NCI-H510A treated with DMSO at 0.1 percent for 48 hours (cell line): Measurements from ENCODE around the gene HNRNPL.
A peak's percentile ranks its signal among the peaks of the same experiment; 100 is the strongest.
"Not testable (repeated sequence)": the region's sequence is repeated elsewhere in the genome, so short reads cannot be mapped to it uniquely, and the experiment has no call there.

Source experiments
- DNase-seq: peaks from one replicate; lab custom pipeline; 2025; lab: John Stamatoyannopoulos, UW

The HNRNPL gene

GRCh38 chr19:38869836-38870607 is 20.2 kb upstream of the HNRNPL start:
- no peak for DNase-seq

GRCh38 chr19:38869160-38869835 is 19.5 kb upstream of the HNRNPL start:
- no peak for DNase-seq

DNA sequence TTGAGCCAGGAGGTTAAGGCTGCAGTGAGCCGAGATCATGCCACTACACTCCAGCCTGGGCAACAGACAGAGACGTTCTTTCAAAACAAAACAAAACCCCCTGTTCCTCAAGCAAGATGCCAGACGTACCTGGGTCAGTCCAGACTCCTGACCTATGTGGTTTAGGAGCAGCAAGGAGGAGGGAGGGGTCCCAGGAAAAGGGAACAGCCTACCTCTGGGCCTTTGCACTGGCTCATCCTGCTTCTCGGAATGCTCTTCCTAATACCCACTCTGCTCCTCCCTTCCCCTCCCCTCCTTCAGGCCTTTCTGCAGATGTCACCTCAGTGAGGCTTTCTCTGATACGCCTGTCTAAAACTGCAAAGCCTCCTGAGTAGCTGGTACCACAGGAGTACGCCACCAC is 18.8 kb upstream of the HNRNPL start:
- no peak for DNase-seq

DNA sequence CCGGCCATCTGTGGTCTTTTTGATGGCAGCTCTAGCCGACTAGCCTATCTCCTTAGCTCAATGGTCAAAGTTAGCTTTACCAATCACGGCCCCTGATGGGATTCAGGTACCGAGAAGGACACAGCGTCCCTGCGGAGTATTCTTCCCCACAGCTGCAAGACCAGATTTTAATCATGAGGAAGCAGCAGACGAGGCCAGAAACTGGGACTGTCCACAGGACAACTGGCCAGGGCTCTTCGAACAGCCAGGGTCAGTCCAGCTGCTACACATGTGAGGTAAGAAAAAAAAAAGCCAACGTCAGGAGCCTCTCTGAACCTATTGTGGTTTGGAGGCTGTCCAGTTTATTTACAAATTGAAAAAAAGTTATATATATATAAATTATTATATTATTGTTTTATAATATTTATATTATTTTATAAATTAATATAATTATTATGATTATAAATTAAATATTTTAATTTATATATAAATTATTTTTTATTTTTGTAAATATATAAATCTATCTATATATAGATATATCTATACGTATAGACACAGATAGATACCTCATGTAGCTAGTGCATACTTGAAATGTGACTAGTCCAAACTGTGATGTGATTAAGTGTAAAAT is 17.5 kb upstream of the HNRNPL start:
- DNase-seq, result no peak

- peak; percentile 94 for DNase-seq
These were observed 12.7 kb upstream of the HNRNPL start for GRCh38 chr19:38862321-38863059.

GRCh38 chr19:38861368-38861767 is 11.6 kb upstream of the HNRNPL start:
- no peak for DNase-seq

DNA sequence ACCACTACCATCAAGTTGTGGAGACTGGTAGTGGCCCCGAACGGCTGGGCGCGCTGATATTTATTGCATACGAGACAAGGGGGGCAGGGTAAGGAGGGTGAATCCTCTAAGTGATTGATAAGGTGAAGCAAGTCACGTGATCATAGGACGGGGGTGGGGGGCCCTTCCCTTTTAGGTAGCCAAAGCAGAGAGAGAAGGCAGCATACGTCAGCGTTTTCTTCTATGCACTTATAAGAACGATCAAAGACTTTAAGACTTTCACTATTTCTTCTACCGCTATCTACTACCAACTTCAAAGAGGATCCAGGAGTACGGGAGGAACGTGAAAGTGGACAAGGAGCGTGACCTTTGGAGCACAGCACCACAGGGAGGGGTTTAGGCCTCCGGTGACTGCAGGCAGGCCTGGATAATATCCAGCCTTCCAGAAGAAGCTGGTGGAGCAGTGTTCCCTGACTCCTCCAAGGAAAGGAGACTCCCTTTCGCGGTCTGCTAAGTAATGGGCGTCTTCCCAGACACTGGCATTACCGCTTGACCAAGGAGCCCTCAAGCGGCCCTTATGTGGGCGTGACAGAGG is 9.9 kb upstream of the HNRNPL start:
- not testable (repeated sequence) for DNase-seq

DNA sequence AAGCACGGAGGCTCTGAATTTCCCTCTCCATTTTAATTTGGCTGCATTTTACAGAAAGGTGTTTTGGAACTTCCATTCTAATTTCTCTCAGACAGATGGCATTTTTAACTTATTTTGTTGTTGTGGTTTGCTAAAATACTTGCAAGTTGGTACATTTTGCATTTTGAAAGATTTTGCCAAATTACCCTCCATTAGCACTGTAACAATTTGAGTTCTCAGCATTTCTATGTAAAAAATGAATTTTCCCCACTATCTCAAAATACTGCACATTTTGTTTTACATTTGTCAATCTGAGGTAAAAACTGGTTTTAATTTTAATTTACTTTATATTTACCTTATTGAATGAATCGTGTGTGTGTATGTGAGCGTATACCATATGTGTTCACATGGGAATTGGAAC is 7.0 kb upstream of the HNRNPL start:
- no peak for DNase-seq

DNA sequence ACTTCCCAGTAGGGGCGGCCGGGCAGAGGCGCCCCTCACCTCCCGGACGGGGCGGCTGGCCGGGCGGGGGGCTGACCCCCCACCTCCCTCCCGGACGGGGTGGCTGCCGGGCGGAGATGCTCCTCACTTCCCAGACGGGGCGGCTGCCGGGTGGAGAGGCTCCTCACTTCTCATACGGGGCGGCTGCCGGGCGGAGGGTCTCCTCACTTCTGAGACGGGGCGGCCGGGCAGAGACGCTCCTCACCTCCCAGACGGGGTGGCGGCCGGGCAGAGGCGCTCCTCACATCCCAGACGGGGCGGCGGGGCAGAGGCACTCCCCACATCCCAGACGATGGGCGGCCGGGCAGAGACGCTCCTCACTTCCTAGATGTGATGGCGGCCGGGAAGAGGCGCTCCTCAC is 6.0 kb upstream of the HNRNPL start:
- DNase-seq, result not testable (repeated sequence)

GRCh38 chr19:38854961-38855360 is 5.2 kb upstream of the HNRNPL start:
- DNase-seq, result not testable (repeated sequence)

DNA sequence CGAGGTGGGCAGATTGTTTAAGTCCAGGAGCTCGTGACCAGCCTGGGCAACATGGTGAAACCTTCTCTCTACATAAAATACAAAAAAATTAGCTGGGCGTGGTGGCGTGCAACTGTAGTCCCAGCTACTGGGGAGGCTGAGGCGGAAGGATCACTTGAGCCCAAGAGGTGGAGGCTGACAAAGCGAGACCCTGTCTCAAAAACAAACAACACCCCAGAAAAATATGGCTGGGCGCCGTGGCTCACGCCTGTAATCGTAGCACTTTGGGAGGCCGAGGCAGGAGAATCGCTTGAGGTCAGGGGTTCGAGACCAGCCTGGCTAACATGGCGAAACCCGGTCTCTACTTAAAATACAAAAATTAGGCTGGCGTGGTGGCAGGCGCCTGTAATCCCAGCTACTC is 3.4 kb upstream of the HNRNPL start:
- no peak for DNase-seq

DNA sequence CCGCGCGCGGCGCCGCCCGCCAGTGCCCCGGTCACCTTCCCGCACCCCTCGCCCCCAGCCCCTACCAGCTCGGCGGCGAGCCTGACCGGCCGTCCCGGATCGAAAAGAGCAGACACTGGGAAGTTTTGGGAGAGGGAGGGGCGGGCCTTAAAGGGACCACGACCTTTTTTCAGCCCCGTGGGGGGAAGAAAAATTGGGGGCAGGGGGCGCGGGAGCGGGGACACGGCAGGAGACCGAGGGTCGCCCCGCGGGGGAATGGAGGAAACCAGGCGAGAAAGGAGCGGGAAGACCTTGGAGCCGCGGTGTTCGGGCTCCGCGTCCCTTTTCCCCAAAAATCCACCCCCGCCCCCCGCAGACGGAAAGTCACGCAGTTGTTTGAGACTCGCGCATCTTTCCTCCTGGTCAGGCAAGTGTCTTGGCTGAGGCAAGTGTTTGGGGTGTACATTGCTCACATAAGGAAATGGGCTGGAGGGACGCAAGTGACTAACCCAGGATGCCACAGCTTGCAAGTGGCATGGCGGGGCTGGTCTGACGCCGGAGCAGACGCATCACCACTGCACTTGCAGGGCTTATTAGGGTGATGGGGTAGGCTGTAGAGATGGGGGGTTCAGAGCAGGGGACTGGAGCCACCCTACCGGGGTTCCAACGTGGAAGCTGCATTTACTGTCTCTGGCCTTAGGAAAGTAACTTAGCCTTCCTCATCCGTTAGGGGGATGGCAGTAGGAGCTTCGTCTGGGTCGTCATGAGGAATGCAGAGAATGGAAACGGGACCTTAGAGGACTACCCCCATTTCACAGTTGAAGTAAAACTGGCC is 2.7 kb upstream of the HNRNPL start:
- DNase-seq, result peak; percentile 20

DNA sequence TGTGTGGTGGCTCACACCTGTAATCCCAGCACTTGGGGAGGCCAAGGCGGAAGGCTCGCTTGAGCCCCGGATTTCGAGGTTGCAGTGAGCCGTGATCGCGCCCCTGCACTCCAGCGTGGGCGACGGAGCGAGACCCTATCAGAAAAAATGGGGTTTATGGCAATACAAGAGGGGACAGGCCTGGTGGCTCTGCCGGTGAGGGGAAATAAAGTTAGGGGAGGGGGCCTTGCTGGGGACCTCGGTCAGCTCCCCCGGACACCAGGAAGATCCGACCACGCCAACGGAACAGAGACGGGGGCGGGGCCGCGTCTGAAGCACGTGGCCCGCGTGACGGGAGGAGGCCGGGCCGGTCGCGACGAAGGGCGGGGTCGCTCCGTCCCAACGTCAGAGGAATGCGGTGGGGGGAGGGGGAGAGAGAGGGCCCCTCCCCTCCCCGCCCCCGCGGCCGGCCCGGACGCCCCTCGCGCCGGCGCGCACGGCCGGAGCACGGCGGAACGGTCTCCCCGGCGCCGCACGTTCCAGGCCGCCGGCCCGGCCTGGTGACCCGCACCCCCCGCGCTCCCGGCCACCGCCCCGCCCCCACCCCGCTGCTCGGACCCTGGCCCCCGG is 1.9 kb upstream of the HNRNPL start:
- peak; percentile 81 for DNase-seq

DNA sequence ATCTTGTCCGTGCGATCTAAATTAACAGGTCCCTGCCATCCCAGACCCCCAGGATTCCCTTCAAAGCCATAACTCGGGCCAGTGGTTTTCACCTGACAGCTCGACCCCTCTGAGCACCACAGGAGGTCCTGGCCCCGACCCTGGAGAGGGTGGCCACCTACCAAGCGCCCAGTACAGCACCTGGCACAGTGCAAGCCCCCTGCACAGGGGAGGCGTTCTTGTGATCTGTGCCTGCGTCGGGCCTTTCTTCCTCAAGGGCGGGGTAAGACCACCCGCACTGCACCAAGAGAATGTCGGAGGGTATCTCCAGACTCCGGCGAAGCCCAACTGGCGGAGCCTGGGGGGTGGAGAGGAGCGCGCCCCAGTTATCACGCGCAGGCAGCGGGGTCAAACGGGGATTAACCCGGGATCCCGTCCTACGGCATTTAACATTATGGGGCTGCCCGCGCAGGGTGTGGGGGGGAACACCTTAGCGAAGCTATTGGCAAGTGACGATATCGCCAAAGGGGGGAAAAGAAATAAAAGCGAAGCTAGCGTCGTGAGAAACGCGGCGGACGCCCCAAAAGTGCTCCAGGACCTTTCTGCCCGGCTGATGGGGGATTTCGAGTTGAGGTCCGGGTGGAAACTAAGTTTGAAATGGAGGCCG is 1.3 kb upstream of the HNRNPL start:
- DNase-seq, result no peak

- DNase-seq, result peak; percentile 82
These were observed 720 bp upstream of the HNRNPL start for GRCh38 chr19:38850436-38850975.

GRCh38 chr19:38849147-38849859 is 483 bp downstream of the HNRNPL start:
- peak; percentile 90 for DNase-seq

- no peak for DNase-seq
These were observed 1.3 kb downstream of the HNRNPL start for GRCh38 chr19:38848299-38849146.

DNA sequence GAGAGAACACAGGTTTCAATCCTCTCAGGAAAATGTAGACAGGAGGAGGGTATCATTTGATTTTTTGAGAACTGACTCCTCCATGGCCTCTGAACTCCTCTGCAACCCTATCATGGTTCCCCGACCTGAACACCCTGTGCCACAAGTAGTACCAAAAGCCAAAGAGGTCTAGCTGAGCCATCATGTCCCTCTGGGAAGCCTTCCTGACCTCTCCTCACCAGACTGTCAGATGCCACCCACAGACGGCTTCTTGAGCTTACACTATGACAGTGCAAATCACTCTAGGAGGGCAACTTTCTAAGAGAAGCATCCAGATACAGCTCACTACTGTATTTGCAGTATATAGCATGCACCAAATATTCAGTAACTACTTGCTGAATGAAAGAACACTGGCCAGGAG is 3.7 kb downstream of the HNRNPL start:
- no peak for DNase-seq
